WTC11 (cell line): ENCODE measurements around the gene FLRT1. TPM values are rescaled to one million over a fixed set of nuclear protein-coding genes. Genes with fewer than 3 reads are reported as not detected.

Experiments used
- ATAC-seq: fragments of 200-7000 bp; cut with Tn5 transposase; 2 replicates; pipeline ENCODE4 v1.10.0; 2021; ENCODE audit warnings: mild to moderate bottlenecking, moderate library complexity
- CTCF ChIA-PET: fragments of 300-600 bp; sonication (Branson Sonifier 250); formaldehyde crosslinking; loops from one replicate; lab custom pipeline; 2021; ENCODE audit warnings: antibody characterized with exemption; lab: Charles Lee
- POLR2A ChIA-PET: fragments of 350-600 bp; sonication (Branson Sonifier 250); formaldehyde crosslinking; loops from one replicate; lab custom pipeline; 2021; ENCODE audit warnings: antibody characterized with exemption; lab: Charles Lee
- DNase-seq: peaks from one replicate; pipeline ENCODE4 v3.0.0; 2021; ENCODE audit warnings: low spot score
- H3K27ac Mint-ChIP-seq: 2 replicates; pipeline ENCODE4 v1.8.0; 2021; ENCODE audit warnings: mixed read lengths
- H3K27me3 Mint-ChIP-seq: 2 replicates; pipeline ENCODE4 v1.8.0; 2021; ENCODE audit warnings: low read depth, mild to moderate bottlenecking, moderate library complexity, mixed read lengths
- H3K36me3 Mint-ChIP-seq: 2 replicates; pipeline ENCODE4 v1.8.0; 2021; ENCODE audit warnings: mixed read lengths
- H3K4me1 Mint-ChIP-seq: 2 replicates; pipeline ENCODE4 v1.8.0; 2022; ENCODE audit warnings: mixed read lengths
- H3K4me3 Mint-ChIP-seq: 2 replicates; pipeline ENCODE4 v1.8.0; 2021; ENCODE audit warnings: mild to moderate bottlenecking, moderate library complexity, mixed read lengths
- H3K9me3 Mint-ChIP-seq: 2 replicates; pipeline ENCODE4 v1.8.0; 2021; ENCODE audit warnings: mixed read lengths
- ATF2 ChIP-seq: sonication (generic); formaldehyde crosslinking; IDR thresholded peaks from 2 replicates; pipeline ENCODE4 v1.8.1; 2022; ENCODE audit warnings: low read depth, missing genetic modification reagents, borderline replicate concordance
- ATF6 ChIP-seq: sonication (generic); formaldehyde crosslinking; IDR thresholded peaks from 2 replicates; pipeline ENCODE4 v1.8.1; 2023; ENCODE audit warnings: mild to moderate bottlenecking, missing genetic modification reagents
- FOXJ3 ChIP-seq: sonication (generic); formaldehyde crosslinking; IDR thresholded peaks from 2 replicates; pipeline ENCODE4 v1.9.0; 2021; ENCODE audit warnings: missing genetic modification reagents, mild to moderate bottlenecking, borderline replicate concordance
- GRHL2 ChIP-seq: fragments of 250-450 bp; sonication (Bioruptor Pico); IDR thresholded peaks from 2 replicates; pipeline ENCODE4 v1.8.0; 2022; ENCODE audit warnings: mild to moderate bottlenecking, moderate library complexity; ENCODE audit not compliant: insufficient replicate concordance, severe bottlenecking
- JAZF1 ChIP-seq: fragments of 250-450 bp; sonication (Bioruptor Pico); IDR thresholded peaks from 2 replicates; pipeline ENCODE4 v1.9.0; 2021; ENCODE audit warnings: moderate library complexity, mild to moderate bottlenecking, inconsistent platforms
- JUN ChIP-seq: sonication (generic); formaldehyde crosslinking; IDR thresholded peaks from 2 replicates; pipeline ENCODE4 v1.8.0; 2023; ENCODE audit warnings: mild to moderate bottlenecking, missing genetic modification reagents
- MYBL2 ChIP-seq: sonication (generic); formaldehyde crosslinking; IDR thresholded peaks from 2 replicates; pipeline ENCODE4 v1.8.1; 2023; ENCODE audit warnings: mild to moderate bottlenecking, moderate library complexity, missing genetic modification reagents
- NFYB ChIP-seq: sonication (generic); formaldehyde crosslinking; conservative IDR thresholded peaks from 2 replicates; pipeline ENCODE4 v1.8.0; 2022; ENCODE audit warnings: low read depth, missing genetic modification reagents
- NR2C2 ChIP-seq: sonication (generic); formaldehyde crosslinking; IDR thresholded peaks from 2 replicates; pipeline ENCODE4 v1.8.0; 2022; ENCODE audit warnings: mild to moderate bottlenecking, missing genetic modification reagents
- NR3C1 ChIP-seq: sonication (generic); formaldehyde crosslinking; conservative IDR thresholded peaks from 2 replicates; pipeline ENCODE4 v1.8.1; 2023; ENCODE audit warnings: low read depth, mild to moderate bottlenecking, missing genetic modification reagents
- PRDM15 ChIP-seq: sonication (generic); formaldehyde crosslinking; IDR thresholded peaks from 2 replicates; pipeline ENCODE4 v1.8.0; 2022; ENCODE audit warnings: missing genetic modification reagents
- SMAD4 ChIP-seq: sonication (generic); formaldehyde crosslinking; IDR thresholded peaks from 2 replicates; pipeline ENCODE4 v1.8.0; 2022; ENCODE audit warnings: mild to moderate bottlenecking, missing genetic modification reagents
- SP1 ChIP-seq: sonication (generic); formaldehyde crosslinking; conservative IDR thresholded peaks from 2 replicates; pipeline ENCODE4 v1.8.1; 2022; ENCODE audit warnings: missing genetic modification reagents
- STAT6 ChIP-seq: sonication (generic); formaldehyde crosslinking; conservative IDR thresholded peaks from 2 replicates; pipeline ENCODE4 v1.8.1; 2023; ENCODE audit warnings: mild to moderate bottlenecking, low read depth, missing genetic modification reagents, moderate library complexity
- TCF7 ChIP-seq: sonication (generic); formaldehyde crosslinking; IDR thresholded peaks from 2 replicates; pipeline ENCODE4 v1.8.0; 2022; ENCODE audit warnings: mild to moderate bottlenecking, low read depth, missing genetic modification reagents, moderate library complexity
- TEAD4 ChIP-seq: sonication (generic); formaldehyde crosslinking; IDR thresholded peaks from 2 replicates; pipeline ENCODE4 v1.8.0; 2022; ENCODE audit warnings: mild to moderate bottlenecking, missing genetic modification reagents
- TP53 ChIP-seq: sonication (generic); formaldehyde crosslinking; IDR thresholded peaks from 2 replicates; pipeline ENCODE4 v1.8.1; 2023; ENCODE audit warnings: mild to moderate bottlenecking, missing genetic modification reagents
- ZBTB21 ChIP-seq: sonication (generic); formaldehyde crosslinking; IDR thresholded peaks from 2 replicates; pipeline ENCODE4 v1.8.1; 2023; ENCODE audit warnings: mild to moderate bottlenecking, missing genetic modification reagents, borderline replicate concordance
- ZMAT4 ChIP-seq: fragments of 250-450 bp; sonication (Bioruptor Pico); IDR thresholded peaks from 2 replicates; pipeline ENCODE4 v1.9.0; 2021; ENCODE audit warnings: mild to moderate bottlenecking
- ZNF138 ChIP-seq: sonication (generic); formaldehyde crosslinking; conservative IDR thresholded peaks from 2 replicates; pipeline ENCODE4 v1.8.1; 2022; ENCODE audit warnings: mild to moderate bottlenecking, moderate library complexity, missing genetic modification reagents
- ZNF263 ChIP-seq: sonication (generic); formaldehyde crosslinking; IDR thresholded peaks from 2 replicates; pipeline ENCODE4 v1.8.1; 2022; ENCODE audit warnings: low read depth, mild to moderate bottlenecking, moderate library complexity, missing genetic modification reagents
- ZNF281 ChIP-seq: sonication (generic); formaldehyde crosslinking; IDR thresholded peaks from 2 replicates; pipeline ENCODE4 v1.8.0; 2023; ENCODE audit warnings: mild to moderate bottlenecking, missing genetic modification reagents
- ZNF317 ChIP-seq: sonication (generic); formaldehyde crosslinking; IDR thresholded peaks from 2 replicates; pipeline ENCODE4 v1.8.1; 2023; ENCODE audit warnings: low read depth, mild to moderate bottlenecking, moderate library complexity, missing genetic modification reagents, borderline replicate concordance
- ZNF423 ChIP-seq: fragments of 250-450 bp; sonication (Bioruptor Pico); IDR thresholded peaks from 2 replicates; pipeline ENCODE4 v2.1.2; 2022; ENCODE audit warnings: mild to moderate bottlenecking, moderate library complexity
- ZNF671 ChIP-seq: fragments of 250-450 bp; sonication (Bioruptor Pico); IDR thresholded peaks from 2 replicates; pipeline ENCODE4 v1.8.0; 2021; ENCODE audit warnings: mild to moderate bottlenecking
- total RNA-seq: library from RNA; stranded (reverse); gene quantifications from 3 replicates; pipeline ENCODE4 v1.2.3, GENCODE V29; 2021

FLRT1 gene
- total RNA-seq, 1 experiment from 2014 or later, result 0.20 TPM

- DNase-seq (no peak), ATAC-seq (no peak)
- ChIA-PET CTCF (no interaction called here), POLR2A (no interaction called here)
- Mint-ChIP-seq H3K27ac (no peak overlapping the region), H3K27me3 (no peaks in the 10 kb centered on the region), H3K4me3 (no peak overlapping the region), H3K4me1 (peaks cover 9% of the 10 kb centered on the region), H3K9me3 (no peaks in the 10 kb centered on the region), H3K36me3 (peaks cover 44% of the 10 kb centered on the region)
- TF ChIP-seq PRDM15 (no peak), JUN (CRISPR knock-in tag) (no peak), STAT6 (CRISPR knock-in tag) (no peak), TP53 (CRISPR knock-in tag) (no peak), NR3C1 (CRISPR knock-in tag) (no peak), SP1 (CRISPR knock-in tag) (no peak), JAZF1 (no peak), ZNF671 (CRISPR knock-in tag) (no peak), ZMAT4 (no peak), ZNF317 (CRISPR knock-in tag) (no peak), ATF2 (CRISPR knock-in tag) (no peak), NR2C2 (CRISPR knock-in tag) (no peak), GRHL2 (CRISPR knock-in tag) (no peak), NFYB (CRISPR knock-in tag) (no peak), ZNF263 (CRISPR knock-in tag) (no peak)
Observed at GRCh38 chr11:63993993-63994392, 41.7 kb upstream of the FLRT1 start.

GRCh38 chr11:63996512-63996911 lies 39.2 kb upstream of the FLRT1 start:
- Mint-ChIP-seq H3K27me3 (peaks cover 8% of the 10 kb centered on the region), H3K27ac (no peak overlapping the region), H3K4me3 (no peak overlapping the region), H3K36me3 (peaks cover 28% of the 10 kb centered on the region), H3K4me1 (peaks cover 9% of the 10 kb centered on the region), H3K9me3 (no peaks in the 10 kb centered on the region)
- ChIA-PET CTCF (interaction anchor here (0.5 to 0.9 kb wide), 2 partner anchors 90 to 122 kb away, joined by 3 read pairs; no protein-coding TSS in a partner anchor), POLR2A (no interaction called here)
- DNase-seq, result no peak
- ATAC-seq, result no peak
- no peak for TF ChIP-seq MYBL2 (CRISPR knock-in tag)
- no peak for TF ChIP-seq ZBTB21 (CRISPR knock-in tag)
- TF ChIP-seq TEAD4 (CRISPR knock-in tag), result no peak
- no peak for TF ChIP-seq ATF6
- TF ChIP-seq TCF7 (CRISPR knock-in tag), result no peak
- TF ChIP-seq ZNF281 (CRISPR knock-in tag), result no peak
- no peak for TF ChIP-seq ZNF138 (CRISPR knock-in tag)
- TF ChIP-seq SMAD4, result no peak
- no peak for TF ChIP-seq SP1 (CRISPR knock-in tag)
- no peak for TF ChIP-seq FOXJ3
- no peak for TF ChIP-seq ZNF423
